B cell (primary cell): ENCODE measurements around the gene PMVK. TPM values are rescaled to one million over a fixed set of nuclear protein-coding genes. Genes with fewer than 3 reads are reported as not detected.
A peak's percentile ranks its signal among the peaks of the same experiment; 100 is the strongest.

Experiments used
- ATAC-seq: fragments of 200-7000 bp; cut with Tn5 transposase; one replicate; pipeline ENCODE4 v1.10.0; 2021; ENCODE audit warnings: low read depth, mild to moderate bottlenecking, moderate number of reproducible peaks, moderate library complexity
- CTCF ChIA-PET: fragments of 350-600 bp; sonication (Branson Sonifier 250); formaldehyde crosslinking; loops from one replicate; lab custom pipeline; 2021; ENCODE audit warnings: antibody characterized with exemption, inconsistent platforms; lab: Charles Lee
- POLR2A ChIA-PET: fragments of 350-600 bp; sonication (Branson Sonifier 250); formaldehyde crosslinking; loops from one replicate; lab custom pipeline; 2021; ENCODE audit warnings: antibody characterized with exemption; lab: Charles Lee
- DNase-seq: peaks from one replicate; pipeline ENCODE4 v3.0.0; 2013
- H2AFZ ChIP-seq: 2 replicates; pipeline ENCODE4 v1.6.1; 2012; ENCODE audit warnings: mild to moderate bottlenecking, low read depth, low read length; ENCODE audit not compliant: insufficient read depth, poor library complexity, severe bottlenecking
- H3K27ac ChIP-seq, 2 donors: 1 replicate in 1 of 2; 2 replicates in 1 of 2; pipeline ENCODE4 v1.5.1; 2012 to 2013; ENCODE audit warnings: low read length in 2 of 2, mild to moderate bottlenecking in 2 of 2, moderate library complexity in 1 of 2
- H3K27me3 ChIP-seq, 4 experiments: fragments of 200-600 bp in 1 of 4; sonication (generic) in 1 of 4; replicated peaks in 1 of 4; 1 replicate in 2 of 4; 2 replicates in 2 of 4; pipeline versions ENCODE4 v1.6.1 to v1.7.0; 2013 to 2016; ENCODE audit warnings: low read length in 3 of 4, mild to moderate bottlenecking in 2 of 4, mixed read lengths in 1 of 4, moderate library complexity in 1 of 4; ENCODE audit not compliant: insufficient read depth in 4 of 4, control insufficient read depth in 3 of 4; ENCODE audit errors: control extremely low read depth in 1 of 4
- H3K36me3 ChIP-seq, 2 experiments: replicated peaks in 1 of 2; 1 replicate in 1 of 2; 2 replicates in 1 of 2; pipeline versions ENCODE4 v1.6.1 to v1.7.1; 2013; ENCODE audit warnings: low read length in 1 of 2; ENCODE audit not compliant: insufficient read depth in 2 of 2, control insufficient read depth in 1 of 2; ENCODE audit errors: control extremely low read depth in 1 of 2, extremely low read depth in 1 of 2
- H3K4me1 ChIP-seq, 2 donors: fragments of 200-600 bp in 1 of 2; sonication (generic) in 1 of 2; 1 replicate in 1 of 2; 2 replicates in 1 of 2; pipeline versions ENCODE4 v1.5.1 to v1.6.1; 2013 to 2017; ENCODE audit warnings: low read length in 2 of 2; ENCODE audit not compliant: control insufficient read depth in 2 of 2, insufficient read depth in 2 of 2
- H3K4me2 ChIP-seq: replicated peaks from 2 replicates; pipeline ENCODE3; 2012; ENCODE audit warnings: mild to moderate bottlenecking, low read depth, low read length; ENCODE audit not compliant: poor library complexity, severe bottlenecking
- H3K4me3 ChIP-seq, 5 experiments: fragments of 200-600 bp in 1 of 5; sonication (generic) in 1 of 5; 1 replicate in 3 of 5; 2 replicates in 2 of 5; pipeline versions ENCODE4 v1.5.1 to v1.7.0; 2011 to 2016; ENCODE audit warnings: low read length in 4 of 5, mild to moderate bottlenecking in 4 of 5, low read depth in 2 of 5, control low read depth in 1 of 5, moderate library complexity in 1 of 5; ENCODE audit not compliant: insufficient read depth in 1 of 5; ENCODE audit errors: control extremely low read depth in 1 of 5, extremely low read depth in 1 of 5
- H3K79me2 ChIP-seq: fragments of 200-600 bp; sonication (generic); one replicate; pipeline ENCODE4 v1.6.0; 2016; ENCODE audit warnings: low read length; ENCODE audit not compliant: control insufficient read depth, insufficient read depth
- H3K9ac ChIP-seq: fragments of 200-600 bp; sonication (generic); 2 replicates; pipeline ENCODE4 v1.6.1; 2017; ENCODE audit warnings: mild to moderate bottlenecking, low read length, moderate library complexity
- H3K9me3 ChIP-seq, 3 donors: one replicate each; pipeline versions ENCODE4 v1.6.1 to v1.7.1; 2013; ENCODE audit warnings: low read length in 2 of 3; ENCODE audit not compliant: control insufficient read depth in 2 of 3, insufficient read depth in 1 of 3; ENCODE audit errors: control extremely low read depth in 1 of 3
- H4K20me1 ChIP-seq: 2 replicates; pipeline ENCODE4 v1.6.0; 2012; ENCODE audit warnings: mild to moderate bottlenecking, low read length; ENCODE audit not compliant: insufficient read depth, control insufficient read depth, poor library complexity, severe bottlenecking
- H3K27ac Mint-ChIP-seq: one replicate; pipeline ENCODE4 v1.8.0; 2021; ENCODE audit warnings: mixed read lengths
- H3K27me3 Mint-ChIP-seq: one replicate; pipeline ENCODE4 v1.8.0; 2021; ENCODE audit warnings: mixed read lengths
- H3K4me1 Mint-ChIP-seq: one replicate; pipeline ENCODE4 v1.8.0; 2021; ENCODE audit warnings: mixed read lengths
- H3K4me3 Mint-ChIP-seq: one replicate; pipeline ENCODE4 v1.8.0; 2021; ENCODE audit warnings: mixed read lengths
- H3K9me3 Mint-ChIP-seq: one replicate; pipeline ENCODE4 v1.8.0; 2022; ENCODE audit warnings: mixed read lengths; ENCODE audit not compliant: insufficient read depth
- EZH2 ChIP-seq: IDR thresholded peaks from 2 replicates; pipeline ENCODE4 v1.6.1; 2012; ENCODE audit warnings: borderline replicate concordance, low read depth, mild to moderate bottlenecking, moderate library complexity, low read length; ENCODE audit not compliant: insufficient read depth, poor library complexity, severe bottlenecking
- WGBS: methylation state at CpG from one replicate; pipeline ENCODE4 v1.1.5; 2013; ENCODE audit warnings: missing lambda C conversion rate; ENCODE audit not compliant: insufficient coverage; 5-methylcytosine and 5-hydroxymethylcytosine counted together
- intact Hi-C: fragments of 100-400 bp; cut with micrococcal nuclease; formaldehyde crosslinking; loops from one replicate; pipeline ENCODE4 v1.10.0; 2022
- polyA plus RNA-seq: library from polyadenylated mRNA; depleted of rRNA; stranded (reverse); fragments of >200 nt; gene quantifications from 2 replicates; pipeline ENCODE4 v1.2.3, GENCODE V29; 2012
- total RNA-seq, 2 donors: library from RNA; stranded (reverse); fragments of 120-200 nt in 1 of 2; gene quantifications; 1 replicate in 1 of 2; 2 replicates in 1 of 2; pipeline versions ENCODE4 v1.2.3 to v1.2.4, GENCODE V29; 2013 to 2022
- TF ChIP-seq, protein P1 (sequence below): fragments of 200-600 bp; IDR thresholded peaks from one replicate; pipeline ENCODE4 v1.8.0; 2022; ENCODE audit warnings: antibody characterized with exemption, mild to moderate bottlenecking

PMVK gene
- total and polyA plus RNA-seq, 2 donors (not counting 1 experiment from before 2014, with no cell fraction given) = 15.0 to 15.4 TPM

DNA sequence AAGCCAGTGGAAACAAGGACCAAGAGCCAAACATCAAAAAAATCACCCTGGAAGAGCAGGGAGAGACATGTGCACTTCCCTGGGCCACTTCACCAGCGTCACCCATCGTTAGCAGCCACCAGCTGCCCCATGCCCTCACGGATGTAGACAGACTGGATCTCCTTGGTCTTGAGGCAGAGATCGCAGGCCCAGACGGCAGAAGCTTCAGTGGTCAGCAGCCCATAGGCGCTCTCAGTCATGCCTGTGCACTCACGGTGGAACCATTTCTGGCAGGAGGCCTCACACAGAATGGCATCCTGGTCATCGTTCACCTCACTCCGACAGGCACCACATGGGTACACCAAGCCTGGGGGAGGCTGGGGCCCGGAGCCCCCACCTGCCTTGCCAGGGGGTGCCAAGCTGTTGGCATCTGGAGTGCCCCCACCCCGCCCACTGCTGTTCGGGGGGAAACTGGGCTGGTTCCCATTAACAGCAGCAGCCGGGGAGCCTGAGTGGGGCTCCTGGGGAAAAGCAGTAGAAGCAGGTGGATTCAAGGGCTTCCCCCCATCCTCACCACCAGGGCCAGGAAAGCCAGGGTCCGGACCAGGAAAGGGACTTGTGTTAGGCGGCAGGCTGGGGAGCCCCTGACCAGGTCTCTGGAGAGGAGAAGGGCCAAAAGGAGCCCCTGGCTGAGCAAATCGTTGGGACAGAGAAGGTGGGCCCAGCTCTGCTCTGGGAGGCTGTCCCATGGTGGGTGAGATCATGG, 22.3 kb upstream of the PMVK start:
- Histone ChIP-seq H3K27me3 (no peaks in the 10 kb centered on the region), H3K9me3 (no peaks in the 10 kb centered on the region), H3K79me2 (peaks cover 77% of the 10 kb centered on the region), H3K4me2 (no peak overlapping the region), H3K9ac (no peak overlapping the region), H3K27ac (no peak overlapping the region), H4K20me1 (peaks cover 41% of the 10 kb centered on the region), H3K4me1 (peaks cover 43 to 58% of the 10 kb centered on the region in 2 donors), H3K4me3 (no peak overlapping the region), H3K36me3 (peaks cover 0 to 28% of the 10 kb centered on the region in 2 experiments), H2AFZ (no peak overlapping the region)
- intact Hi-C loops = loop anchor here (5.0 kb wide), 1 partner anchor 352 kb away; the partner anchor contains the start of gene ADAR
- DNase-seq (no peak), ATAC-seq (no peak)
- peak overlapping the region; percentile 46 for H3K27ac Mint-ChIP-seq
- no peaks in the 10 kb centered on the region for H3K9me3 Mint-ChIP-seq
- TF ChIP-seq, protein P1, sequence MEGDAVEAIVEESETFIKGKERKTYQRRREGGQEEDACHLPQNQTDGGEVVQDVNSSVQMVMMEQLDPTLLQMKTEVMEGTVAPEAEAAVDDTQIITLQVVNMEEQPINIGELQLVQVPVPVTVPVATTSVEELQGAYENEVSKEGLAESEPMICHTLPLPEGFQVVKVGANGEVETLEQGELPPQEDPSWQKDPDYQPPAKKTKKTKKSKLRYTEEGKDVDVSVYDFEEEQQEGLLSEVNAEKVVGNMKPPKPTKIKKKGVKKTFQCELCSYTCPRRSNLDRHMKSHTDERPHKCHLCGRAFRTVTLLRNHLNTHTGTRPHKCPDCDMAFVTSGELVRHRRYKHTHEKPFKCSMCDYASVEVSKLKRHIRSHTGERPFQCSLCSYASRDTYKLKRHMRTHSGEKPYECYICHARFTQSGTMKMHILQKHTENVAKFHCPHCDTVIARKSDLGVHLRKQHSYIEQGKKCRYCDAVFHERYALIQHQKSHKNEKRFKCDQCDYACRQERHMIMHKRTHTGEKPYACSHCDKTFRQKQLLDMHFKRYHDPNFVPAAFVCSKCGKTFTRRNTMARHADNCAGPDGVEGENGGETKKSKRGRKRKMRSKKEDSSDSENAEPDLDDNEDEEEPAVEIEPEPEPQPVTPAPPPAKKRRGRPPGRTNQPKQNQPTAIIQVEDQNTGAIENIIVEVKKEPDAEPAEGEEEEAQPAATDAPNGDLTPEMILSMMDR = no peak
- TF ChIP-seq EZH2 = no peak
- no peak overlapping the region for H3K4me3 Mint-ChIP-seq
- H3K27me3 Mint-ChIP-seq = no peaks in the 10 kb centered on the region
- POLR2A ChIA-PET = no interaction called here
- CTCF ChIA-PET = interaction anchor here (0.7 to 6.5 kb wide), 5 partner anchors 13 to 60 kb away, joined by 3 to 38 read pairs (median 3); partner anchors contain the start of genes CKS1B, FLAD1 and SHC1
- peaks cover 55% of the 10 kb centered on the region for H3K4me1 Mint-ChIP-seq
- 97% methylated on average over 15 of the region's 16 CpGs for WGBS

DNA sequence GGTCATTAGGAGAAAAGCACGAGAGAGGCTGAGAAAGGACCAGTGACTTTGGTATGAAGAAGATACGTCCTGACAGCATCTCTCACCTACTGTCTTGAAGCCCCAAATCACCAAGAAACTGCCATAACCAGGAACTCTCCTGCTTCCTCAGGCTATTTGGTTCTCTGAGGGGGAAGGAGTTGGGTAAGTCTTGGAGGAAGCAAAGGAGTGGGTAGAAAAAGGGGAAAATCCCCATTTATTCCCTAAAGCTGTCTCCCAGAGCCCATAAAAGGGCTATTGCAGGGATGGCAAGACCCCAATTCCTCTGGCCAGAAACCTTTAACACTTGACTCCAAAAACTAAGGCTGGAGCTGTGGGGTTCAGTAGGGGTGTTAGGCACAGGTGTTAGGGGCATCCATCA, 21.5 kb upstream of the PMVK start:
- no peak for ATAC-seq
- intact Hi-C loops = loop anchor here (5.0 kb wide), 1 partner anchor 351 kb away; the partner anchor contains the start of gene ADAR
- no peak overlapping the region for H3K27ac ChIP-seq
- TF ChIP-seq, protein P1 = no peak
- TF ChIP-seq EZH2 = no peak
- peaks cover 63% of the 10 kb centered on the region for H3K4me1 Mint-ChIP-seq
- H3K36me3 ChIP-seq = peaks cover 0 to 23% of the 10 kb centered on the region in 2 experiments
- no peaks in the 10 kb centered on the region for H3K27me3 Mint-ChIP-seq
- H3K4me2 ChIP-seq = no peak overlapping the region
- H3K9ac ChIP-seq = no peak overlapping the region
- no peaks in the 10 kb centered on the region for H3K9me3 Mint-ChIP-seq
- no peak for DNase-seq
- no peak overlapping the region for H3K4me3 ChIP-seq
- no peaks in the 10 kb centered on the region for H3K9me3 ChIP-seq
- H3K27ac Mint-ChIP-seq = peak overlapping the region; percentile 46
- ChIA-PET POLR2A (no interaction called here), CTCF (interaction anchor here (1.3 to 1.6 kb wide), 2 partner anchors 25 to 61 kb away, joined by 3 to 4 read pairs; partner anchors contain the start of gene FLAD1)
- H3K4me3 Mint-ChIP-seq = no peak overlapping the region
- no peaks in the 10 kb centered on the region for H3K27me3 ChIP-seq
- H2AFZ ChIP-seq = no peak overlapping the region
- no CpG with 5 or more reads among the region's 2 CpGs for WGBS
- peaks cover 50 to 58% of the 10 kb centered on the region in 2 donors for H3K4me1 ChIP-seq
- H4K20me1 ChIP-seq = peaks cover 49% of the 10 kb centered on the region
- H3K79me2 ChIP-seq = peaks cover 80% of the 10 kb centered on the region
